Upper lobe of left lung (tissue), 6 donors: ENCODE results near the gene ZNF33B. TPM values are rescaled to one million over a fixed set of nuclear protein-coding genes. Genes with fewer than 3 reads are reported as not detected.

Experiments used
- ATAC-seq, 2 donors: fragments of 200-7000 bp; cut with Tn5 transposase; one replicate each; pipeline ENCODE4 v1.9.1; 2022; ENCODE audit warnings: mild to moderate bottlenecking in 2 of 2, moderate library complexity in 2 of 2; ENCODE audit not compliant: low FRiP score in 2 of 2
- DNase-seq, 2 donors: peaks; one replicate each; pipeline ENCODE4 v3.0.0-alpha.2; 2019 to 2020
- H3K27ac ChIP-seq, 4 donors: fragments of 200-600 bp; sonication (generic); one replicate each; pipeline ENCODE4 v1.5.1; 2016 to 2019
- H3K27me3 ChIP-seq, 4 donors: fragments of 200-600 bp; sonication (generic); one replicate each; pipeline ENCODE4 v1.5.1; 2017 to 2019
- H3K36me3 ChIP-seq, 4 donors: fragments of 200-600 bp; sonication (generic); one replicate each; pipeline ENCODE4 v1.5.1; 2016 to 2019
- H3K4me1 ChIP-seq, 4 donors: fragments of 200-600 bp; sonication (generic); one replicate each; pipeline ENCODE4 v1.5.1; 2018 to 2019
- H3K4me3 ChIP-seq, 4 donors: fragments of 200-600 bp; sonication (generic); one replicate each; pipeline ENCODE4 v1.5.1; 2017 to 2019; ENCODE audit warnings: mild to moderate bottlenecking in 2 of 4, moderate library complexity in 1 of 4
- H3K9me3 ChIP-seq, 4 donors: fragments of 200-600 bp; sonication (generic); one replicate each; pipeline ENCODE4 v1.5.1; 2018 to 2019
- CTCF ChIP-seq, 6 experiments: fragments of 450-650 bp in 4 of 6; fragments of 200-600 bp in 2 of 6; sonication (generic) in 2 of 6; IDR thresholded peaks; one replicate each; pipeline ENCODE4 v1.5.1; 2016 to 2019; ENCODE audit warnings: antibody characterized with exemption in 6 of 6
- EP300 ChIP-seq, 4 donors: sonication (generic); formaldehyde crosslinking; IDR thresholded peaks; one replicate each; pipeline ENCODE4 v1.5.1; 2017; ENCODE audit warnings: antibody characterized with exemption in 4 of 4, control low read depth in 2 of 4
- POLR2A ChIP-seq, 4 donors: fragments of 450-650 bp; IDR thresholded peaks; one replicate each; pipeline ENCODE4 v1.5.1; 2016 to 2017; ENCODE audit warnings: antibody characterized with exemption in 4 of 4, mild to moderate bottlenecking in 2 of 4
- POLR2AphosphoS5 ChIP-seq, 2 donors: sonication (generic); formaldehyde crosslinking; IDR thresholded peaks; one replicate each; pipeline ENCODE4 v1.5.1; 2017; ENCODE audit warnings: antibody characterized with exemption in 2 of 2
- WGBS, 2 donors: methylation state at CpG; one replicate each; pipeline ENCODE4 v1.1.5; 2017 to 2018; 5-methylcytosine and 5-hydroxymethylcytosine counted together
- small RNA-seq, 4 donors: library from RNA; depleted of rRNA; stranded (forward); fragments of <200 nt; gene quantifications; one replicate each; pipeline ENCODE3, GENCODE V24; 2016
- total RNA-seq, 6 donors: library from RNA; depleted of rRNA in 4 of 6; stranded (reverse); fragments of >200 nt in 4 of 6; gene quantifications; one replicate each; pipeline versions ENCODE4 v1.1.0 to v1.2.1, GENCODE V29; 2016 to 2021
- donor health status: DM: no; HTN: no; CAD: no; lungs with moderate emphysema.
- donor health status: DM: no; HTN: yes; CAD: no; lungs with severe emphysema.

ZNF33B gene
- total RNA-seq, 6 donors from 2014 or later = 20.2 to 51.3 (median 32.0) TPM

DNA sequence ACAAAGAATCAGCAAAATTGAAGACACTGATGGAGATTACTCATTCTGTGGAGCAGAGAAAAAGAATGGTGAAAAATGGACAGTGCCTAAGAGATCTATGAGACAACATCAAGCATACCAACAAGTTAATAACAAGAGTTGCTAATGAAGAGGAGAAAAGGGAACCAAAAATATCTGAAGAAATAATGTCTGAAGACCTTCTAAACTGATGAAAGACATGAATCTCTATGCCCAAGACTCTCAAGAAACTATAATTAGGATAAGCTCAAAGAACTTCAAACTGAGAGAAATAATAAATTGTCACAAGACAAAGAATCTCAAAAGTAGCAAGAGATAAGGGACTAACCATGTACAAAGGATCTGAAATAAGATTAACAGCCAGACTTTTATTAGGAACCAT, 93.4 kb downstream of the ZNF33B start:
- Histone ChIP-seq H3K27ac (no peak overlapping the region), H3K36me3 (peaks cover 0 to 17% (median 2%) of the 10 kb centered on the region in 4 donors), H3K4me1 (no peaks in the 10 kb centered on the region), H3K9me3 (peaks cover 20 to 46% (median 34%) of the 10 kb centered on the region in 4 donors), H3K27me3 (no peaks in the 10 kb centered on the region), H3K4me3 (no peak overlapping the region)
- DNase-seq (no peak), ATAC-seq (no peak)
- no peak for TF ChIP-seq POLR2A (IDR thresholded peaks at IDR 0.05)
- no peak for TF ChIP-seq POLR2AphosphoS5 (IDR thresholded peaks at IDR 0.05)
- TF ChIP-seq CTCF (IDR thresholded peaks at IDR 0.05) = no peak
- no peak for TF ChIP-seq EP300 (IDR thresholded peaks at IDR 0.05)

- no peaks in the 10 kb centered on the region for H3K4me1 ChIP-seq
- no peak overlapping the region for H3K27ac ChIP-seq
- no peak for DNase-seq
- ATAC-seq = no peak
- WGBS, 2 donors = 71 to 74% methylated on average over 5 of the region's 5 CpGs
- TF ChIP-seq EP300 (IDR thresholded peaks at IDR 0.05) (no peak), POLR2AphosphoS5 (IDR thresholded peaks at IDR 0.05) (no peak), CTCF (IDR thresholded peaks at IDR 0.05) (no peak), POLR2A (IDR thresholded peaks at IDR 0.05) (no peak)
- no peaks in the 10 kb centered on the region for H3K27me3 ChIP-seq
- H3K9me3 ChIP-seq = peaks cover 24 to 46% (median 44%) of the 10 kb centered on the region in 4 donors
- peaks cover 3 to 26% (median 8%) of the 10 kb centered on the region in 4 donors for H3K36me3 ChIP-seq
- H3K4me3 ChIP-seq = no peak overlapping the region
Observed at GRCh38 chr10:42543840-42544372, 94.5 kb downstream of the ZNF33B start.

Small RNA genes within 50 kb of the gene (small RNA-seq; reads per million reads assigned to genes)
- 0 reads per million in 4 donors for gene AL022345.1
- 0 reads per million in 4 donors for gene AL022345.2
- 0 reads per million in 4 donors for gene AL022345.3
- 0 reads per million in 4 donors for gene FXYD6P1
- gene RNU6-1170P = 0 reads per million in 4 donors

Other genes starting within 250 kb of the ZNF33B start
- 10 to 100 TPM in 5 of 6 donors, 1 to 10 TPM in 1; 8.1 to 19.3 (median 14.3) TPM for gene BMS1, start 144.2 kb upstream of the ZNF33B start, total RNA-seq